Raji (cell line): ENCODE data around the gene EFNA3.

ENCODE experiments used
- POLR2A ChIP-seq: IDR thresholded peaks from 2 replicates; pipeline ENCODE4 v1.6.1; 2011; ENCODE audit warnings: low read depth, low read length, control low read depth; ENCODE audit not compliant: insufficient read depth

EFNA3 gene

DNA sequence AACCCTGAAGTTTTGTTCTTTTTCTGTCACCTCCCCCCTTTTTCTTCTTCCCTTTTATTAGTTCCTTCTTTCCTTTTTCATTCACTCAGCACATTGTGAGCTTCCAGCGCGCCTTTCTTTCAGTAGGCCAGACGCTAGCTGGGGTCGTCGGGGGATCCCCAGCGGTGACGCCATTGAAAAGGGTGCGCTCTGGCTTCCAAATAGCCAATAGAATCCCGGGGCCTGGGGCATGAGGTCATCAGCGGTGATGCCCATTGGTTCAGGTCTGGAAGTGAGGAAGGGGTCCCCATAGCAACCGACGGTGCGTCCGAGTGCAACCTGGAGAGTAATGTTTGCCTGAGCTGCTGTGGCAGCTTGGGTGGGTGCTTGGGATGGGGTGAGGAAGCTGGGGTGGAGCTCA lies 6.9 kb upstream of the EFNA3 start:
- no peak for TF ChIP-seq POLR2A

DNA sequence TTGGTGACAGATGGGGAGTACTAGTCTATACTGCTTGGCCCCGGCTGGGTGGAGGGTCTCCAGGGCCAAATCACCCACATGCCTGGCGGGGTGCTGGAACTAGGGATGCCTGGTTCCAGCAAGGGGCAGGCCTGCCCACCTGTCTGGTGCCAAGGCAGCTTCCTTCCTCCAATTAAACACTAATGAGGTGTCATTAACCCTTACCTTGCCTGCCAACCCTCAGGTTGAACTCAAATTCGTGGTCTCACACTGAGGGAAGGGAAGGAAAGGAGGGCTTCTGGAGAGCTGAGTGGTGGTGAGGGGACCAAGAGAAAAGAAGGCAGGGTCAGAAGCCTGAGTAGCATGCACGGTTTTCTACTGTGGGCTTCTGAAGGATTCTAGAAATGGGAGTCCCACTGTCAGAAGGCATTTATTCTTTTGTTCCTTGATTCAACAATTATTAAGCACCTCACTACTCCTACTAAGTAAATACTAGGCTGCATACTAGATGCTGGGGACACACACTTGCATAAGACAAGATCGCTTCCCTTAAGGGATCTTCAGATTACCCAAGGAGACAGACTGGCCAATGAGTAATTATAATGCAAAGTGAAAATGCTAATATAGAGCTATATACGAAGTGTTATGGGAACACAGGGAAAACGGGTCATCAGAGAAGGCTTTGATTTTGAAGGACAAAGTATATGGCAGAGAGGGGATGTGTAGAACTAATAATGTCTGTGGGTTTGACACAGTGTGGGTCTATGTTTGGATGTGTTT lies 5.9 kb upstream of the EFNA3 start:
- no peak for TF ChIP-seq POLR2A

DNA sequence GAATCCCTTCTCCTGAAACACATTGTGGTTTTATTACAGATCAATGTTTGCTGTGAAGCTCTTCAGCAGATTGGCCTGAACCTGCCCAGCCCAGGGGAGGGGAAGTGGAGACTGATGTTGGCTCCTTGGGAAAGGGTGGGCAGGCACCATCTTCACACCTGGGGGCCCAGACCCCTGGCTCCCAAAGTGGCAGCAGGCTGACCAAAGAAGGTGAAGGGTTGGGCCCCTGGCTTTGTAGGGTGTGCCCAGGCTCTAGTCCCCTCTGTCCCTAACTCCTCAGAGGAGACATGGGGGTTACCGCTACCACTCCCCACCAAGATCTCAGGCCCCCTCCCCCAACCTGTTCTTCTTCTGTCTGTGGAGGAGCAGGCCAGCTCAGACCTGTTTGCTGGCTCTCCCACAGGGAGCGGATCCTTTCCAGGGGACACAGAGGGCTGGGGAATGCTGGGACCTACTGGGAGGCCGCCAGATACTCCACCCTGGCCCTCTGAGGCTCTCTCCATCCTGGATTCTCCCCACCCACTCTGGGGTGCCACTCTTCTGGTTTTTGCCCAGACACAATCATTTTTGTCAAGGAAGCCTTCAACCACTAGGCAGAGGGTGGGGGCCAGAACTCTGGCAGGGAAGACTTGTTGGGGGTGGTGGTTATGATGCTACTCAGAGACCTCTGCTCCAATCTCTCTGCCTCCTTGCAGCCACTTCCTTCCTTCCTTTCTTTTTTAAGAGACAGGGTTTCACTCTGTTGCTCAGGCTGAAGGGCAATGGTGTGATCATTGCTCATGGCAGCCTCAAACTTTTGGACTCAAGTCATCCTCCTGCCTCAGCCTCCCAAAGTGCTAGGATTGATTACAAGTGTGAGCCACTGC lies 5.0 kb upstream of the EFNA3 start:
- TF ChIP-seq POLR2A, result no peak

DNA sequence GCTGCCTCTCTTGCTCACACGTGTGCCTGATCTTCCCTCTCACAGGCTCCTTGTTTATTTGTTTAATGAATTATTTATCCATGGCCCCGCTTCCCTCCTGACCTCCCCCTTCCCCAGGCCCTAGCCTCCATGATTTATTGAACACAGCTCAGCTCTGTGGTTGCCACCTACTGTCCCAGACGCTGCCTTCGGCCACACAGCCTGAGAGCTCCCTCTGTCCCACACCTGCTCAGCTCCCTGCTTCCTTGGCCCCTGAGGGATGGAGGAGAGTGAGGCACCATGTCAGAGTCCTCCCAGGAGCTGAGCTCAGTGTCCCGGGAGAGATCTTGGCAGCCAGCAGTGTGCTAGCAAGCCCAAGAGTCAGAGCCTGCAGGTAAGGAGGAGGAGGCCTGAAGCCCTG lies 3.1 kb upstream of the EFNA3 start:
- TF ChIP-seq POLR2A, result no peak

DNA sequence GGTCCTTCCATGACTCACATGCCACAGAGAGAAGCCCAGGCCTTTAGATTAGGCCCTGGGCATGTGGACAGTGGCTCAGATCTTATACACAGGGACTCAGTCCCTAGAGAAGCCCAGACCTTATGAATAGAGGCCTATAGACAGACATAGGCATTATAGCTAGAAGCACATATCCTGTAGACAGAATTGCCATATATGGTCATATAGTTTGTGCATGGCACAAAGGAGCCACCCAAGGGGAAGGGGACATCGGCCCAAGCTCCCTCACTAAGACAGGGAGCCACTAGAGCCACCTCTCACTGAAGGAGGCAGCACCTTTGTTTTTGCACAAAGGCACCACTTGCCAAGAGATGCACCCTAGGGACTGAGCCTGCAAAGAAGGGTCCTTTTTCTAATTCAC lies 2.3 kb upstream of the EFNA3 start:
- TF ChIP-seq POLR2A, result no peak

DNA sequence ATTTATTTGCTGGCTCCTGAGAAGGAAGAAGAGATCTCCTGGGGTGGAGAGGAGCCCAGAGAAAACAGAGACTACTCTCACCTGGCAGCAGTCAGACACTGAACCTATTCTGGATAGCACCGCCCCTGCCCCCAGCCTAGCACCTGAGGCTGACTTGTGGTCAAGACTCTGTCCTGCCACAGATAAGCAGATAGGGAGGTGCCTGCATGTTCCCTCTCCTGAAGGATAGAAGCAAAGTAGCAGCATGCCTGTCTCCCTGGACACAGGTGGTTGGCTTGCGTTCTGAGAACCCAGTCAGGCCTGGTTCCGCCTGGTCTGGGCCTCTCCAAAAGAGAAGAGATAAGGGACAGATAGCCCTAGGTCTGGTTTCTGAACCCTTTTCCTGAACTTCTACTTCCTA lies 1.3 kb upstream of the EFNA3 start:
- no peak for TF ChIP-seq POLR2A

DNA sequence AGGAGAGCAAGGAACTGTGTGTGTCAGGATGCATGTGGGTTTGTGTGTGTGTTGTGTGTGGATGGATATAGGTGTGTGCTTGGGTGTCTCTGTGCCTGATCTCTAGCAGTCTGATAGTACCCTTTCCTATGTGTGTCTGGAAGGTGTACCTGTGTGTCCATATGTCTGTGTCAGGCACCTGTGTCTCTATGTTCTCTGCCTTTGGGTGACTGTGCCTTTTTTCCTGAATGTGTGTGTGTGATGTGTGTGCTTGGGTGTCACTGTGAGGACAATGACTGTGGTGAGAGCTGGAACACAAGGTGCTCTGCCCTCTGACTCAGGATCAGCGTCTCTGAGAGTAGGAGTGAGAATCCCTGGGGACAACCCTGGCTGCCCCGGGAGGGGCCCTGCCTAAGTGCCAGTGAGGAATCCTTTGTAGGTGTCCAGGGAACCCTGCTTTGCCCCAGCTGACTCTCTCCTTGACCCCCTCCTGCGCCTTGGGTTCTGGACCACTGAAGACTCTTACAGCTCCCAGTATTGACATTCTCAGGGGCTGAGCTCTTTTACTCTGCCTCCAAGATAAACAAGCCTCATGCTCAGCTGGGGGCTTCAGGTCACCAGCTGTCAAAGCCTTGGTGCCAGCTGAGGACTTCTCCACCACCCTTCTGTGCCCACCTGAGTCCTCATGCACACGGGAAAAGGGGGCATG lies 735 bp upstream of the EFNA3 start:
- no peak for TF ChIP-seq POLR2A

DNA sequence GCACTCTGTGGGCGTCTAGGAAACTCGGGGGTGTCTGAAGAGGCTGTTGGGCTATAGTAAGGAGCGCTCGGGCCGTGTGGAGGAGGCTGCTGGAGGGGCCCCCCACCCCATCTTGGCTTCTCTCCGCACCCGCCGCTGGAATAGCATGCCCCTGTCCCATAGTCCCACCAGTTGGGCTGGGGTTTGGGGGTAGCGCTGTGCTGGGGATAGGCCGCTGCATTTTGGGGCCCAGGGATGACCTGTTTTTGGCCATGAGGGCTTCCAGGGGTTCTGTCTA lies 511 bp downstream of the EFNA3 start:
- TF ChIP-seq POLR2A, result no peak

DNA sequence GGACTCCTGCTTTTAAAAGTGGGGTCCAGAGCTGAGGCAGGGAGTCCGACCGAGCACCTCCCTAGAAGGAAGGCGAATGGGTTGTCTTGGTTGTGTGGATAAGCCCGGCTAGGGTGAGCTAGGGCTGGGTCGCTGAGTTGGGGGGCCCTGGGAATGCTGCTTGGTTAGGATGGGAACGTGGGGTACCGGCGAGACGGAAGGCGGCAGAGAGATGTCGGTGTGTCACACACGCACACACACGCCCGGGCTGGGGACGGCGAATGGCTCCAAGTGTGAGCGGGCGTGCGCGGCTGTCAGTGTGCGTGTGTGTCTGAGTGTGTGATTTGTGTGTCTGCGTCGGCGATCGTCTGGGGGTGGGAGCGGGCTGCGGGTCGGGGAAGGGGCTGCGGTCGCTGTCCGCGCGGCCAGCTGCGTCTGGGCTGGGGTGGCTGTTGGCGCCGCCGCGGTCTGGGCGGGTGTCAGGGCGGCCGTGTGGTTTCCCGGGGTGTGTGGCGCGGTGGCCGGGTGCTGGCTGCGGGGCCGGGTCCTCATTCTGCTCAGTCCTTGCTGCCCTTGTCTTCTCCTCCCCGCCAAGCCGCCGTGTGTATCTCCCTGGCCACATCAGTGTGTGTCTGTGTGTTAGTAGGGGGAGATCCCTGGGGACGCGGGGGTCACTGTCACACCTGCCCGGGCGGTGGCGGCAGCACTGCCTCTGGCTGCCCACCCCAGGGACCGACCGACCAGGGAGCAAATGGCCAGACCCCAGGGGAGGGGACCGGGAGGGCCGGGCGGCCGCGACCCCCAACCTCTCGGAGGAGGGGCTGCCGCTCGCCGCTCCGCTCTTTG lies 1.1 kb downstream of the EFNA3 start:
- TF ChIP-seq POLR2A, result no peak

DNA sequence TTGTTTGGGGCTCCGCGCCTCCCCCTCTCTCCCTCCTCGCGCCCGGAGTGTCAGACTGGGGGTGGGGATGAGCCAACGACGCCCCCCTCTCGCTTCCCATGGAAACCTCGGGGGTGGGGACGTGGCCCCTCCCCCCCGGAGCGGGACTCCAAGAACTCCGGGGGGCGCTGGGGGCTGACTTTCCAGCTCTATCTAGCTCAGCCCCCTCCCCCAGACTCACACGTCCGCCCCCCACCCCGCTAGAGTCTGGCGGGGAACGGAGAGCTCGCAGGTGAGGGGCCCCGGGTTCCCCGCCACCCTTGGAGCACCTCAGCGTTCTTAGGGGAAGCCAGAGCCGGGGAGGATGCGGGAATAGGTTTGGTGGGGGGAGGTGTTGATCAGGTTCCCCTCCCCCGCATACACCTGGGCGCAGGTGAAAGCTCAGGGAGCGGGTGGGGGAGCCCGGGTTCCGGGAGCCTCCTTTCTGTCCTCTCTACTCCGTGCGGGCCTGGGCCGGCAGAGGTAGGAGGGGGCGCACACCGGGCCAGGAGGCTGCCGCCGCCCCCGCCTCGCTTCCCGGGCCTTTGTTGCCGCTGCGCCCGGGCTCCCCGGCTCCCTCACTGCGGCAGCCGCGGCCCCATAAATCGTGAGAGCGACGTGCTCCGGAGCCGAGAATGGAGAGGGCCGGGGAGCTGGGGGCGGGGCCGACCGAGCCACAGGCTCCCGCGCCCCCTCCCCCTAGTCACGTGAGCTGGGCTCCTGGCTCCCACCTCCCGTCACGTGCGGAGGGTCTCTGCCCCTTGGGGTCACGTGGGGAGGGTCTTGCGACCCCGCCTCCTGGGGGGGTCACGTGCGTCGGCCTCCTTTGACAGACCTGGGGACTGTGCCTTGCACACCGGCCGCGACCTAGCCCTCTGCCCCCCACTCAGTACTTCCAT lies 1.9 kb downstream of the EFNA3 start:
- no peak for TF ChIP-seq POLR2A

DNA sequence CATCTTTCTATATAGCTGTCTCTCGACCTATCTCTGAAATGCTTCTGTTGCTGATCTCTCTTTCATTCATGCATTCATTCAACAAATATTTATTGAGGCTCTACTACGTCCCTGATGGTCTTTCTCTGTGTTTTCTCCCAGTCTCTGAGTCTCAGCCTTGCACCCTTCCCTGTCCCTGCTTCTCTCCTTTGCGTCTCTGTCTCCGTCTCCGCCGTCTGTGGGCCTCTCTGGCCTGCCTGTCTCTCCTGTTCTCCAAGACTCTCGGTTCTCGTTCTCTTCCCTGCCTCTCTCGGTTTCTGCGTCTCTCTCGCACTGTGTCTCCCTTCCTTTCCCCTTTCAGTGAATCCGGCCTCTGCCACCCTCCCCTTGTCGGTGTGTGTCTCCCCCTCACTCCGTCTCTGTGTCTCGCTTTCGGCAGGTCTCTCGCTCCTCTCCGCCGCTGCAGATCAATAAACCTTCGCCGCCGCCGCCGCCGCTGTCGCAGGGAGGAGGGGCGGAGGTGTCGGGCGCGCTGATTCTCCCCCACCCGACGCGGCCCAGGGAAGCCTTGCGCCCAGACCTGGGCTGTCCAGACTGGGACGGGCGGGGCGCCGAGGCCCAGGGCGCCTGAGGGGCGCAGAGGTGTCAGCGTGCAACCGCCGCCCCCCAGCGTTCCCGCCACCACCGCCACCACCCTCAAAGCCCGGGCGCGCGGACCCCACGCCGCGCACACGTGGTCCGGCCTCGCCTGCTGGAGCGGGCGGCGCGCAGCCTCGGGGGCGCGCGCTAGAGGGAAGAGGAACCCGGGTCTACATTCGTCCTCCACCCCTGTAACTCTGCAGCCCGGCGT lies 3.0 kb downstream of the EFNA3 start:
- TF ChIP-seq POLR2A, result no peak

DNA sequence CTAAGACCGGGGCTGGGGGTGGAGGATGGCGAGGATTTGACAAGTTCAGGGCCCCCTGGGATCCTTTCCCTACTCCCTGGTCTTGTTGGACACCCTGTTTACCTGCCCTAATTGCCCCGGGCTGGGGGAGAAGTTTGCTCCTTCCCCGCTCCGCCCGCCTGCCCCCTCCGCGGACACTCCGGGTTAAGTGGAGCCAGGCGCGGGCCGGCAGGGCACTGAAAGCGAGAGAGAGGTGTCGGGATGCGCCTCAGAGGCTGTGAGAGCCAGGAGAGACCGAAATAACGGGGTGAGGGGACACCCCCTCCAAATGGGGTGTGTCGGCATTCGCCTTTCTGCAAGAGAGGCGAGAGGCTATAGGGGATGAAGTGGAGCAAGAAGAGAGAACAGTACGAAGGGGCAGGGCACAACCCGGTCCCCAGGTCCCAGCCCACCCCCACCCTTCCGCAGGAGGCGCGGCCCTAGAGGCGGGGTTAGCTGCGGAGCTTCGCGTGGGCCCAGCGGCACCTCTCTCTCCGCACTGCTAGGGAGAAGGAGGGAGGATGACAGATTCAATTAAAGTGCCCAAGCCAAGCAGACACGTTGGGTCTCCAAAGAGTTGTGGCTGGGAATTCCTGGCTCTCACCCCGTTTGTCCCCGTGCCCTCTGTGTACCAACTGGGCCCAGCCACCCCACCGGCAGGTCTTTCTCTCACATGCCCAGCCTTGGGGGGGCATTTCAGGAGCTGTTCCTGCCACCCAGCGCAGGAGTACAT lies 3.8 kb downstream of the EFNA3 start:
- no peak for TF ChIP-seq POLR2A
